DMS53 (cell line): ENCODE measurements around the gene LTBP1.

Experiments
- DNase-seq: peaks from one replicate; lab custom pipeline; 2025; lab: John Stamatoyannopoulos, UW

LTBP1 gene

DNA sequence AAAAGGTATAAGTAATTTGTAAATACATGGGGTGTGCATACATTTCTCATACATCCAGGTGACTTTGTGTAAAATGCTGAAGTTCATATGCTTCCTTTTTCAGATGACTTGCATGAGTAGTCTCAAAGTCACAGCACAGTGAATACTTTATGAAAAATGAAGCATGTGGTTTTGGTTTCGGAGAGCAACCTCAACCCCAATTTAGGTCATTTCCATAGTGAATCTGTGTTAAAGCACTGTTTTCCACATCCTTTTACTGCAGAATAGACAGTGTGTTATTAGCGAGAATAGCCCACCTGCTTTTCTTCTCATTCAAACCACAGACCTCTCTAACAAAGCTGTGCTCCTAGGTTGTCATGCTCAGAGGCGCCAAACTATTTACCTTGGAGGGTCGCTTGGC lies 325.2 kb downstream of the LTBP1 start:
- no peak for DNase-seq

DNA sequence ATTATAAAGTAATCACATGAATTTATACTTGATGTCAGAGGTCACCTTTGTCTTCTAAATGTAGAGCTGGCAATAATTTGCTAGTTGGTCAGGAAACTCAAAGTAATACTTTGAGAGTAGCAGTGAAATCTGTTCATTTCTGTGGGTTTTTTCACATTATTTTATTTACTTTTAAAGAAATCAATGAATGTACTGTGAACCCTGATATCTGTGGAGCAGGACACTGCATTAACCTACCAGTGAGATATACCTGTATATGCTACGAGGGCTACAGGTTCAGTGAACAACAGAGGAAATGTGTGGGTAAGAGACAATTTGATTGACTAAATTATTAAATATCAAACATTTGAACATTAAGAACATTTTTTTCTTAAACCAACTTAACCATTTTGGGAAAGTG lies 326.7 kb downstream of the LTBP1 start:
- no peak for DNase-seq

DNA sequence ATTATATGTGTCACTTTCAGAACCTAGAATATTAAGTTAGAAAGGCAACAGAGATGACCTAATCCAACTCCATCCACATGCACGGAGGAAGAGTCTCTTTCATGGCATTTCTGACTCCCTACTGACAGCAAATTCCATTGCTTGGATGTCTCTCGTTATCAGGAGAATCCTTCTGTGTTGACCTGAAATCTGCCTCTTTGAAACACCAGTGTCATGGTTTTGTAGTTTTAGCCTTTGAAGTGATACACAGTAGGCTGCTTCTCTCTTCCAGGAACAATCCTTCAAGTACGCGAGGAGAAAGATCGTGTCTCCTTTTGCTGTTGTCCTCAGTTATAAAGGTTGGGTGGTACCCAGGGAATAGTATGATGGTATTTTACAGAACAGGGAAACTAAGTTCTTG lies 327.8 kb downstream of the LTBP1 start:
- peak; percentile 13 for DNase-seq

DNA sequence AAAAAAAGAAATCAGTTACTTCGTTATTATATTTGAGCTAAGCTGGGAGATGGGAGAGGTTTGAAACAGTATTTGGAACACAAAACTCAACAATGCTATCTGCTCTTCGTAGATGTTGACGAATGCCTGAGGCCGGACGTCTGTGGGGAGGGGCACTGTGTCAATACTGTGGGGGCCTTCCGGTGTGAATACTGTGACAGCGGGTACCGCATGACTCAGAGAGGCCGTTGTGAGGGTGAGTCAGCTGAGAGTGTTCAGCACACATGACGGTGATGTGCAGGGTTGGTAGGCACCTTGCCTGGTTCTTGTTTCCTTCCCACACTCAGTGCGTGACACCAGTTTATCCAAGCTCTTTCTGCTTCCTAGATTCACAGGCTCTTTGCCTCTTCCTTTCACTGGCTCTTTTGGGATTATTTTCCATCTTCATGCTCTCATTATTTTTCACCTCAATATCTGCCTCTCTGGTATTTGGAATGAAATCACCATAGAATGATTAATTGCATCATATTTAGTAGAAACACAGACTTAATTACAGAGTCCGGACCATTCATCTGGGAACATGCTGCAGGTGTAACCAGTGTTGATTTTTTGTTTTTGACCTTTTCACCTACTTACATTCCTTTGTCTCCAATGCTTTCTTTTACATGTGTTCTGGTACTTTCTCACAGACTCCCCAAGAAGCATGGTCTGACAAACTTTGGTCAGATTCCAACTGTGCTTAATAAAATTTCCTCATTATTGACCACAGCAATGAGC lies 329.1 kb downstream of the LTBP1 start:
- DNase-seq = peak; percentile 91

DNA sequence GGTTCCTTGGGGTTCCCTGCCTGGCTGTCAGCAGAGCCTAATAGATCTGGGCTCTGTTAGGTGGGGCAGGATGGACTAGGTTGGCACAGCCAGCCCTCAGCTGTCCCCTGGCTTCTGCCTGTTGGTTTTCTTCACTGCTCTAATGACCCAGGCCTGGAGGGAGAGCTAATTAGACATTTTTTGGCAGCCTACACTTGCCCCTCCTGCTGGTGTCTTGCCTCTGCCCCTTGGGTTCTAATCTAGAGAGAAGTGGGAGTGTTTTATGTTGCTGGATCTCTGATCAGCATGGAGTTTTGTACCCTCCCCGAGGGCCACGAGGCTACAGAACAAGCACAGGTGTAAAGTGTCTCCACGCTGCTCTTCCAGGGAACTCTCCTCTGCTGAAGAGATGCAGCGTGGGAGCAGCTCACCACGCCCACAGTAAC lies 330.3 kb downstream of the LTBP1 start:
- no peak for DNase-seq

DNA sequence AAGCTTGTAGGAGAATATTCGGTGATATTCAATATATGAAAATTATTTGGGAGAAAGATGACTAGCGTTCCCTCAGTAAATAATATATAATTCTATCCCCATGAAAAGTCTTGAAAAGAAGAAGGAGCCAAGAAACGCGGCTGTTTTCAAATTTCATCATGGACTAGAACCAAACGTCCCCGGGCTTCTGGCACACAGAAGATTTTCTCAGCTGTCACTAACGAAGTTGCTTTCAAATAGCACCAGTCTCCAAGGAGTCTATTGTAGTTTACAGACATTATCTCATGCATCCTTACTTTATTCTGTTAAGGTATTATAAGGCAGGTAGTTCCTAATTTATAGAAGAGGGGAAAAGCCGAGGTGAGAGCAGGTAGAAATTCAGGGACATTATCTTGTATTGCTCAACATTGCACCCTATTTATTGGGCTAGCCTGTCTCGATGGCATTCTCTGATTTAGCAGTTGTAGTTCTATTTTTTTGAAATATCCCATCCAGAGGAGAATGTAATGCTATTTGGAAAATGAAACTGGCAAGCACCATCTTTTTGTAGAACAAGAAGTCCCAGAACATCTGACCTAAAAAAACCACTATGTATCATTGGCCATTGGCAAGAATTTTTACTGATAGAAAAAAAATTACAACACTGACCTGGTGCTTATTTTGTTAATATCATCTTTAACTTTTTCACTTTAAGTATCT lies 331.6 kb downstream of the LTBP1 start:
- no peak for DNase-seq

DNA sequence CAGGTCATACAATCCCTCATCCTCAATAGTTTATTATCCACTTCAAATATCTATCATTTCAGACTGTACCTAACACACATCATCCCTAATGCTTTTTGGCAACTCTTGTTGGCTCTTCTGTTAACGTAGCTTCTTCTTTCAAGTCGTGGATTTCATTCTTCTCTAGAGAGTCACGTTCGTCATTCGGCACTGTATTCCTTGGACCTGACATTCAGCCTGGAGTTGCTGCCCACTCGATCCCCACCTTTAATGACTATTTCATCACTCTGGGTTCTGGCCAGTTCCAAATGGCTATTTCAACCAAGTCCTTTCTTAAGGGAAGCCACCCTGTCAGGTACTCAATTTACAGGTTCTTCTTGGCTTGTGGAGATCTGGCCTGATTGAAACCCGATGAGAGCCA lies 337.5 kb downstream of the LTBP1 start:
- no peak for DNase-seq

DNA sequence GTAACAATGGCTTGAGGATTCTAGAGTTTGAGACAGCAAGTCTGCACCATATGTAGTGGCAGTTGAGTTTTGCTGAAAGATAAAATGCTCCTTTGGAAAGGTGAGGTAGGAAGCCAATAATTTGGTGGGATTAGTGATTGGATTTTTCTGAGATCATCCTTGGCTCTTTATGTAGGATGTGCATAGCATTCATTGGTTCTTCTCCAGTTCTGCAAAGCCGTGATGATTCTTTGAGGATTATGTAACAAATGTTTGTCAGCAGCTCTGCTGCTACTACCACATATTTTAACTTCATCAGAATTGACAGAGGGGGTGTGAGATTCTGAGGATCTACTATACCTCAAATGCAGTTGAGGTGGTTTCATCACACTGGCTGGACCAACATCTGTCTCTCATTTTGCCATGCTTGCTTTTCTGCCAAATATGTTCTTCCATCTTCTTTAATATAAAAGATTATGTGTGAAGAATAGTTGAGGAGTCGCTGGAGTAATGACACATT lies 340.8 kb downstream of the LTBP1 start:
- DNase-seq = no peak

DNA sequence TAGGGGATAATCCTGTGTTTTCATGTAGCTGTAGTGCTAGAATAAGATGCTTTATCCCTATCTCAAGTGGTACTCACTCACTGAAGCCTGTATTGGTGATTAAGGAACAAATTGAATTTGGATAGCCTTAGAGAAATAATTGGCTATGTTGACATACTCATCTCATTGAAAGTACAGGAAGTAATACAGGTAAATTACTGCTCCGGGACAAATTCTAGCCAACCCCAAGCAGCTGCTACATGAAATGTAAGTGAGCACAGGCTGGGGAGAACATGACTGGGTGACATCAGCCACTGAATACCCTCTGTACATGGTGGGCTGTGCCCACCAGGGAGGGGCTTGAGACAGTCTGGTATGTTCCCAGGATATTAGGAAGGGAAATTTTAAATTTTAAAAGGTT lies 341.3 kb downstream of the LTBP1 start:
- no peak for DNase-seq

DNA sequence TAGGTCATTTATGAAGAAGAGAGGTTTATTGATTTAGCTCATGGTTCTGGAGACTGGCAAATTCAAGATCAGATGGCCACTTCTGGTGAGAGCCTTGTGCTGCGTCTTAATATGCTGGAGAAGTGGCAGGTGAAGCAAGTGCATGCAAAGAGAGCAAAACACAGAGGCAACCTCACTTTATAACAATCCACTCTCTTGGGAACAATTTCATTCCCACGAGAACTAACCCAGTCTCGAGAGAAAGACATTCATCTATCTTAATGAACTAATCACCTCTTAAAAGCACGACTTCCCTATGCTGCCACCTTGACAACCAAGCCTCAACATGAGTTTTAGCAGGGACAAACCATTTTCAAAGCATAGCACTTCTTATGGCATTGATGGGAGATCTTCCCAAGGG lies 343.2 kb downstream of the LTBP1 start:
- no peak for DNase-seq

DNA sequence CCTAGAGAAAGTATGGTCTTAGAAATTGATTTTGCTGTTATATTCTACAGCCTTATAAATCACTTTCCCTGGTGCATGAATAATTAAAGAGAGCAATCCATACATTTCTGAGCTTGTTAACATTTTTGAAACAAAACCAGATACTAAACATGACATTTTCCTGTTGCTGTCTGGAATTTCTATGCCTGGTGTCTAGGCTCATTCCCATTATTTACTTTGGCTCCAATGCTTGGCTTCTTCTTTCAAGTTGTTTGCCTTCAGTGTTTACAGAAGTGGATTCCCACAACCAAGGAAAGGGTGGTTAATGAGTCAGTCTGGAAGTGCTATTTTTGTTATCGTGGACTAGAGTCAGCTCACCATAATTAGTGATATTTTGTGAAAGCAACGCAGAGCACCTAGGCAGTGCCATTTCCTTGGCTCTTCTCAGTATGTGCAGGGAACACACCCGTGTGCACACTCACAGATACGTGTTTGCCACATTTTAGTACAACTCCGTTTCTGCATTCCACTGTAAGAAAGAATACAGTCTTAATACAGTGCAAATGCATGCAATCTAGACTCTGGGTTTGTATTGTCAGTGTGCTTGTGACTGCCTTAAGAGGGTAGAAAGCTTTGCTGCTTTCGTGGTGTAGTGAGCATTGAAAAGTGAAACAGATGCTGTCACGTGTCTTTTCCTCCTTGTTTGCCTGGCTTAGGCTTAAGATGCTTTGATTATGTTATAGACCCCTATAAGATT lies 344.7 kb downstream of the LTBP1 start:
- peak; percentile 77 for DNase-seq

DNA sequence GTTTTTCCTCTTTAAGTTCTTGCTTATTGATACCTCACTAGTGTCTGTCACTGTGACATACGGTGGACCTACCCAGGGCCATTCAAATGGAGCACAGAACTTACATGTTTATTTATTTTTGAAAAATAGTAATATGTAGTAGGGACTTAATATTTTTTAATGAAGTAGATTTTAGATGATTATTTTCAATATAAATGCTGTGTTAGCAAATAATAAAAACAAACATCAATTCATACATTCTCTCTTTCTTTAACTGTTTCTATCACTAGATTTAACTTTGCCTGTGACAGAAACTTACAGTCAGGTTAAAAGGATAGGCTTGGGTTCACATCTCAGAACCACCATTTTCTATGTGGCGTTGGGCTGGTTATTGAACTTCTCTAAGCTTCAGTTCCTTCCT lies 345.3 kb downstream of the LTBP1 start:
- no peak for DNase-seq

DNA sequence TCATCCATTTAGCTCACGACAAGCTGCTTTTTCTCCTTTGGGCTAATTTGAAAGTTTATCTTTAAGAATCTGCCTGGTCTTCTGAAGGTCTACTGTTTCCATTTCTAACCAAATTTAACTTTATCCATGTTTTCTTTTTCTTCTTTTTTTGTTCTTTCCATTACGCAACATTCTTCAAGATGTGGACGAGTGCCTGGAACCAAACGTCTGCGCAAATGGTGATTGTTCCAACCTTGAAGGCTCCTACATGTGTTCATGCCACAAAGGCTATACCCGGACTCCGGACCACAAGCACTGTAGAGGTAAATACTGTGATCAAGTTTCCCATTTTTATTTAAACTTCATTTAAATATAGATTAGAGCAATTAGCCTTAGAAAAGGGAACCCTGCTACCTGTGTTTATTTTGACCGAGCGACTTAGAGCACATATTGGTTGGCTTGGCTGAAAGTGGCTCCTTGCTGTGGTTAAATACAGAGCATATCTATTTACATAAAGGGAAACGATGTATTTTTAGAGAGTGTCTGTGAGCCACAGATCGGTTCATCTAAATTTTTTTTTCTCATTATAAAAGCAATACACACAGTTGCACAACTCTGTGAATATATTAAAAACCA lies 346.3 kb downstream of the LTBP1 start:
- DNase-seq = no peak

DNA sequence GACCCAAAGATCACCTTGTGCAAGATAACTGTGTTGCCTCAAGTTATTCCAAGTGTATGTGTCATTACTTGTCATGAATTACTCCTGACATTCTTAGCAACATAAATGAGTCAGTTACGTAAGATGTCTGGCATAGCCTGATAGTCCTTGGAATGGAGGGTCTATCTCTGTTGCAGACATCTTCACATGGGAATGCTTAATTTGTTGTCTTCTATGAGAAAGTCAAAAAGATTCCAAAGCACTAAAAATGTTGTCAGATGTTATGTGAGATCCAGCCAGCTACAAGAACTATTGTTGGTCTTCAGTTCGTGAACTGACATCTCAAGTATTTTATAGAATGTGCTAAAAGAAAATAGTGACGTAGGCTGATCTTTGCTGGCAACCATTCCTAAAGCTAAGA lies 351.5 kb downstream of the LTBP1 start:
- DNase-seq = no peak

DNA sequence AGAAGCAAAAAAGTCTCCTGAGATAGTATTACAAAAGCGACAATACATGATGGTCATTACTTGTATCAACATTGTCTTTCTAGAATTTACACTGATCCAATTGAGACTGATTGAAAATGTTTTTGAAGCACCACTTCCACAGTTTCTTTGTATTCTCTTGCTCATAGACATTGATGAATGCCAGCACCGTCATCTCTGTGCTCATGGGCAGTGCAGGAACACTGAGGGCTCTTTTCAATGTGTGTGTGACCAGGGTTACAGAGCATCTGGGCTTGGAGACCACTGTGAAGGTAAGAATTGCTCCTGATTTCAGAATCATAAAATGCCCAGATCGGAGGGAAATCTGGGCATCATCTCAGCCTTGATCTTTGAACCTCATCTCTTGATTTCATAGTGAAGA lies 354.6 kb downstream of the LTBP1 start:
- no peak for DNase-seq

DNA sequence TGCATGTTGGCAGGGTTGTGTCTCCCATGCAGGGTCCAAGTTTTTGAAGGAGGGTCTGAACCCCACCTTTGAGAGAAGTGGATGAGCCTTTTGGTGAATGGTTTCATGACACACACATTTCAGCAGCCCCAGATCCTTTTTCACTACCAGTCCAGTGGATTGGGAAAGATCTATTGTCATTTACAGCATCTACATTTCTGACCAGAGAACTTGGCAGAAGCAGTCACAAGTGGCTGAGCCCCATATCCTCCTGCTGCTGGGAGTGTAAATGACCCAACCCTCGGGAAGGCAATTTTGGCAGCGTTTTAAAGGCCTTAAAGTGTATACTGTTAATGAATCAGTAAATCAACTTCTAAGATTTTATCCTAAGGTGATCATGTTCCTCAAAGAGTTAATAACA lies 355.6 kb downstream of the LTBP1 start:
- DNase-seq = no peak

DNA sequence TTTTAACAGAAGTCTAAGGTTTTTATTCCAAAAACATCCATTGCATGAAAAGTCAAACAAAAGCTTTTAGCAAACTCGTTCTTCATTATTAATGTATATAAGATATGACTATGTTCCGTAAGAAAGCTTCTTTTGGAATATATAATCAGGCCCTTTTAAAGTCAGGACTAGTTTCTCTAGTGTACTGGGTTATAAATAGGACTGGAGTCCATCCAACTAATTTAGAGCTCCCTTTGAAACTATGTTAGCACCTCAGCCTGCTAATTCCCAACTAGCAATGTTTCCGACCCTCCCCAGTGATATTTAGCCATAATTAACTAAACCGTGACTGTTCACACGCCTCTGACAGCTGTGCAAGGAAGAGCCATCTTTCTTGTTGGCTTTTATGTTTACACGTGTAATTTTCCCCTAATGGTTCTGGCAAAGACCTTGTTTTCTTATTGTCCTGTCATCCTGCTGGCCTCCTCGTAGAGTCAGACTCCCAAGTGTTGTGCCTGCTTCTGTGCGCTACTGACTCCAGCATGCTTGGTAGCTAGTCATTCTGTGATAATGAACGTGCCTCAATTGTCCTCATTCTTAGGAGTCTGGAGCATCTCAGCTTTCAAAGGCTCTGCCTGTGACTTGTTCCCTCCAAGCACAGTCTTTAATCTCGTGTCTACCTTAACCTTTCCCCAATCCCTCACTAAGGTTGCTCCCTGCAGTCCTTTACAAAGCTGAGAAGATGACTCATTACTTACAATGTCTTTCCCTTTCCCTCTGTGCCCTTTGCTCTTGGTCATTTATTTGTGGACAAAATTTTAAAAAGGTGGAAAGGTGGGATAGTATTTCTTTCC lies 357.5 kb downstream of the LTBP1 start:
- DNase-seq = peak; percentile 11

DNA sequence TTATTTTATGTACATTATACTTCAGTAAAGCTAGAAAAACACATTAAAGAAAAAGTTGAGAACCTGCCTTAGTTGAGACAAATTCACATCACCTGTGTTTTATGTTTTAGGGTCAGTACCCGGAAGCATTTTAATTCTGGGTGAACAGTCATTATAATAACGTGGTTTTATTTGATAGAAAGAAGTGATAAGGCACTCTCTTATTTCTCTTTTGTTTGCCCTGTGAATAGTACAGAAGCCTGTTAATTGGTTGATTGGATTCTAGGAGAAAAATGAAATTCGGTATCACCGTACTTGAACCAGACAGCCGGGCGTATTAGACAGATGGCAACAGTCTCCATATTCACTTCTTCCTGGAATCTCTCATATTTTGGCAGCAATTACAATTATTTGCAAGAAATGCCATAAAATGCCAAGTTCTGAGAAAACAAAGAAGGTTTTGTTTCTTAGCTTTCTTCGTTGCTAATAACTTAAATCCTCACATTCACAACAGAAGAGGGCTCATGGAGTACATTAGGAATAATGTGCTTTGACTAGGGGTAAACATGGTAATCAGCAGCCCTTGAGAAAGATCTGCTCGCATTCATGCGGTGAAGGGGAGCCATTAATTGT lies 361.0 kb downstream of the LTBP1 start:
- no peak for DNase-seq

DNA sequence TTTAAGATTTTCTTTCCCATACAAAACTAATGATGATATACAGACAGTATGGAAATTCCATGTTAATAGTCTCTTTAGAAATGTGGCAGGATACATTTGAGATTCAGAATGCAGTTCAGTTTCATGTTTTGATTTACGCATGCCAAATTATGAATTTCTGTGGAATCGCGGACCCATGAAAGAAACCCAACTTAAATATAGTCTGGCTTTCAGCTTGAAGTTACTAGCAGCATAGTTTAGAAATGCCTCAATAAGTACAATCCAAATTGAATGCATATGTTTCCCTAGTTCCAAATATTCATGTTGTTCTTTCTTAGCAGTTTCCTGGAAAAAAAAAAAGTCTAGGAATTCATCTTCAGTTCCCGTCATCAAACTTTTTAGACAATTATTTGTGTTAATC lies 365.6 kb downstream of the LTBP1 start:
- no peak for DNase-seq

DNA sequence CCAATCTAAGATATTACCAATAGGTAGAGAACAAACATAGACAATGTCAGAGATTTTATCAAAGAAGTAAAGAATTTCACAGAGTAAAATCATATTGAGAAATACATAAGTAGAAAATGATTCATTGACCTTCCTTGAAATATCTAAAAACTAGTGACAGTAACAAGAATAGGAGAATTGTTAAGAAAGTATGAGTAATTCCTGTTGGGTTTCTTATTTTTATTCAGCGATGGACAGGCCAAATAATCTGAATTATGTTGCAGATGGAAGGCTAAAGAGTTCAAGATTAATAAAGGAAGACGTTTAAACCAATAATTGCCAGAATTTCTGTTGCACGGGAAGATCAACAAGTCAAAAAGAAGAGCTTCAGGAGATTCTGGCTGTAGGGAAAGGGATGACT lies 366.3 kb downstream of the LTBP1 start:
- DNase-seq = no peak

DNA sequence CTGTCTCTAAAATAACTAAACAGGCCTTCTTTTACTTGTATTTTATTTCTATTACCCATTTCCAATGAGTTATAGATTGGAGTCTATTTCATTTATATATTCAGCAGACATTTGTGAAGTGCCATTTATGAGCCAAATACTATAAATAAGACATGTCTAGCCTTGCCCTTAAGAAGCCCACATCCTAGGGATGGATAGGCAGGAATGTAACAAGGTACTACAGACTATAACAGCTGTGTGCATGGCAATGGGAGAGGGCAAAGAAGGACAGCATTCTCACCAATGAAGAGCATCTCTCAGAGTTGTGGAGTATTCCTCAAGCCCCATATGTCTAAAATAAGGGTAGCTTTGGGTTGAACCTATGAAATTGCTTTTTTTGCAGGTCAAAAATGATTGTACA lies 367.8 kb downstream of the LTBP1 start:
- no peak for DNase-seq
